HUES48 (cell line): ENCODE results near the gene JAM3.
"Not testable (repeated sequence)": the region's sequence is repeated elsewhere in the genome, so short reads cannot be mapped to it uniquely, and the experiment has no call there.

Source experiments
- H3K27ac ChIP-seq: one replicate; pipeline ENCODE4 v1.7.0; 2013; ENCODE audit warnings: low read depth, low read length, inconsistent platforms
- H3K27me3 ChIP-seq: 2 replicates; pipeline ENCODE4 v1.6.1; 2013; ENCODE audit warnings: mild to moderate bottlenecking, low read length; ENCODE audit not compliant: control insufficient read depth, insufficient read depth
- H3K36me3 ChIP-seq: 2 replicates; pipeline ENCODE4 v1.6.1; 2013; ENCODE audit warnings: low read length; ENCODE audit not compliant: control insufficient read depth, insufficient read depth
- H3K4me1 ChIP-seq: 2 replicates; pipeline ENCODE4 v1.6.1; 2013; ENCODE audit warnings: mild to moderate bottlenecking, low read length; ENCODE audit not compliant: control insufficient read depth, insufficient read depth
- H3K4me3 ChIP-seq: 2 replicates; pipeline ENCODE4 v1.5.1; 2013; ENCODE audit warnings: mild to moderate bottlenecking, low read depth, low read length
- H3K9ac ChIP-seq: 2 replicates; pipeline ENCODE4 v1.6.1; 2013; ENCODE audit warnings: mild to moderate bottlenecking, low read depth, low read length, moderate library complexity
- H3K9me3 ChIP-seq: 2 replicates; pipeline ENCODE4 v1.6.1; 2013; ENCODE audit warnings: low read length; ENCODE audit not compliant: control insufficient read depth, insufficient read depth

JAM3 gene

DNA sequence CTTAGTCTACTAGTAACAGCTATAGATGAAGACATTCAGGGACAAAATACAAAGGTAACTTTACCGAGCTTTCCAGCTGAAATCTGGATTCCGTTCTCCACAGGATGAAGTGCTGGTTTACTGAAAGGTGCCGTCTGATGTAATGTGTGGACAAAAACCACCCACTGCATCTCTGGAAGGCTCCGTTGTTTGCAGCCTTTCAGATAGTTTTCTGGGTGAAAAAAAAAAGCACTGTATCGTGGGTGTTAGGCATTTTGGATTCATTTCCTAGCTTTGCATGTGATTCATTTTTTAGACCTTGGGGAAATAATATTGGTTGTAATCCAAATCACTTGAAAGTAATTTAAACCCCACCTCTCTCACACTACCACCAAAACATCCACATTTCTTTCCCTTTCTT lies 10.4 kb downstream of the JAM3 start:
- Histone ChIP-seq H3K9ac (no peak overlapping the region), H3K27ac (no peak overlapping the region), H3K4me1 (peaks cover 11% of the 10 kb centered on the region), H3K4me3 (no peak overlapping the region), H3K27me3 (no peaks in the 10 kb centered on the region), H3K9me3 (peaks cover 8% of the 10 kb centered on the region), H3K36me3 (no peaks in the 10 kb centered on the region)

DNA sequence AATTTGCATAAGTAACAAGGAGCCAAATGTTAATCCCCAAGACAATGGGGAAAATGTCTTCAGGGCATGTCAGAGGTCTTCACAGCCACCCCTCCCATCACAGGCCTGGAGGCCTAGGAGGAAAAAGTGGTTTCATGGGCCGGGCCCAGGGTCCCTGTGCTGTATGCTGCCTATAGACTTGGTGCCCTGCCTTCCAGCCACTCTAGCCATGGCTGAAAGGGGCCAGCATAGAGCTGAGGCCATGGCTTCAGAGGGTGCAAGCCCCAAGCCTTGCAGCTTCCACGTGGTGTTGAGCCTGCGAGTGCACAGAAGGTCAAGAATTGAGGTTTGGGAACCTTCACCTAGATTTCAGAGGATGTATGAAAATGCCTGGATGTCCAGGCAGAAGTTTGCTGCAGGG lies 12.4 kb downstream of the JAM3 start:
- not testable (repeated sequence) for H3K4me3 ChIP-seq, H3K36me3 ChIP-seq, H3K9me3 ChIP-seq, H3K27me3 ChIP-seq, H3K27ac ChIP-seq, H3K9ac ChIP-seq
- H3K4me1 ChIP-seq, result peaks cover 14% of the 10 kb centered on the region

DNA sequence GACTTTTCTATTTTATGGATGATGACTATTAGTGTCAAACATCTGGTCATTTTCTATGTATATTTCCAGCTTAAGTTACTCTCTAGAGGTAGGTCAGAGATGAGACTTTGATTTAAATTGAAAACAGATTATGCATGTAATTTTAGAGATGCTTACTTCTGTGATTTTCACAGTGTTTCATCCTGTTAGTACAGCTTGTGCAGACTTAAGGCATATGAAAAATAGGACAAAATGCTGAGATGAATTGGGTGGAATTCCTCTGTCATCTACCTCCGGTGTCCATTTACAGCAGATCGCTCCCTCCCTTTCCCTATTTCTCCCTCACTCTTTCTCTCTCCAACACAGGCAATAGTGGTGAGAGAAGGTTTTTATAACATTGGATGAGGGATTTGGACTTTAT lies 14.1 kb downstream of the JAM3 start:
- Histone ChIP-seq H3K9ac (no peak overlapping the region), H3K4me1 (peaks cover 14% of the 10 kb centered on the region), H3K27me3 (no peaks in the 10 kb centered on the region), H3K27ac (no peak overlapping the region), H3K9me3 (peaks cover 8% of the 10 kb centered on the region), H3K36me3 (no peaks in the 10 kb centered on the region), H3K4me3 (no peak overlapping the region)

DNA sequence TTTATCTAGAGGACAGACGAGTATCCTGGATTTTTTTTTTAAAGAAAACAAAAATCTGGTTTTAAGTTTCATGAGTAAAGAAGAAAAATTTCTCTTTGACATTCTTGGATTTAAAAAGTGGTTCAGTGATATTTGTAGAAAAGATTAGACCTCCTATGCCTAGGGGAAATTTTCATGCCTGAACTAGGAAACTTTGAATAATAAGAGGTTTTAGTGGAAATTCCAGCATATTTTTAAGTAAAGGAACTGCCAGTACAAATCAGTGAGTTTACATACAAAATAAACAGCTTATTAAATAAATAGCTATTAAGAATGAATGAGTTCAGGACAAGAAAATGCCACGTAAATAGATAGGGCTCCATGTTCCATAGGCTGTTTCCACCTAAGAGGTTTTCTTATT lies 17.5 kb downstream of the JAM3 start:
- Histone ChIP-seq H3K4me3 (no peak overlapping the region), H3K9me3 (peaks cover 5% of the 10 kb centered on the region), H3K4me1 (peaks cover 14% of the 10 kb centered on the region), H3K36me3 (no peaks in the 10 kb centered on the region), H3K9ac (no peak overlapping the region), H3K27ac (no peak overlapping the region), H3K27me3 (no peaks in the 10 kb centered on the region)

DNA sequence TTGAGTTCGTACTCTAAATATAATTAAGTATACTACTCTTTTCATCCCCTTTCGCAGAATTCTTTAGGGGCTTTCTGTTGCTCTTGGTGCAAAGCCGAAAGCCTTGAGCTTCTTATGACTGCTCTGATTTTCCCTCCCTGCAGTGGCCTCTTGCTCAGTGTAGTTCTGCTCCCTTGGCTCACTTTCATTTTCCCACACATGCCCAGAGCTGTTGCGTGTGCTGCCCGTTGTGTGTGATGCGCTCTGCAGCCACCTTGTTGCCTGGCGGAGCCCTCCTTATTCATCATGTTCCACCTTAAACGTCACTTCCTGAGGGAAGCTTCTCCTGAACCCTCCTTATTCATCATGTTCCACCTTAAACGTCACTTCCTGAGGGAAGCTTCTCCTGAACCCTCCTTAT lies 23.1 kb downstream of the JAM3 start:
- not testable (repeated sequence) for H3K4me3 ChIP-seq, H3K9ac ChIP-seq, H3K36me3 ChIP-seq, H3K9me3 ChIP-seq, H3K4me1 ChIP-seq, H3K27ac ChIP-seq, H3K27me3 ChIP-seq

DNA sequence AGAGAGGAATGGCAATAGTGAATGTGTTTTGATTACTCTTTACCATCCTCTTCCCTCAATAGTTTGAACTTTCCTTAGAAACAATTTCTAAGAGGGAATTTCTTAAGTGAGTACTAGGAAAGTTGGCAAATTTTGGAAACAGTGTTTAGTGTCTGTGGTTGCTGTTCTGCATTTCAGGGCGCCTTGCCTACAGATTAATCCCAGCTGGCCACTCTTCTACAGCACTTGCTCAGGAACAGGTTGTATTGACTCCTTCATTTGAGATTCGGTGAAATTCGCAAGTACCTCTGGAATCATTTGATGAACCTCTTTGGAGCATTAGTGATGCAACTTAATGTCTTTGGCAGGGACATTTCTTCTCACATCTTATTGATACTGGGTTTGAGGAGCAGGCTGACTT lies 28.3 kb downstream of the JAM3 start:
- Histone ChIP-seq H3K4me3 (no peak overlapping the region), H3K36me3 (no peaks in the 10 kb centered on the region), H3K4me1 (peaks cover 10% of the 10 kb centered on the region; the same call in 1 of the 2 replicates), H3K9me3 (0 out of 2 replicates have a peak, but pooled peaks cover 4% of the 10 kb centered on the region), H3K9ac (no peak overlapping the region), H3K27me3 (no peaks in the 10 kb centered on the region), H3K27ac (no peak overlapping the region)

DNA sequence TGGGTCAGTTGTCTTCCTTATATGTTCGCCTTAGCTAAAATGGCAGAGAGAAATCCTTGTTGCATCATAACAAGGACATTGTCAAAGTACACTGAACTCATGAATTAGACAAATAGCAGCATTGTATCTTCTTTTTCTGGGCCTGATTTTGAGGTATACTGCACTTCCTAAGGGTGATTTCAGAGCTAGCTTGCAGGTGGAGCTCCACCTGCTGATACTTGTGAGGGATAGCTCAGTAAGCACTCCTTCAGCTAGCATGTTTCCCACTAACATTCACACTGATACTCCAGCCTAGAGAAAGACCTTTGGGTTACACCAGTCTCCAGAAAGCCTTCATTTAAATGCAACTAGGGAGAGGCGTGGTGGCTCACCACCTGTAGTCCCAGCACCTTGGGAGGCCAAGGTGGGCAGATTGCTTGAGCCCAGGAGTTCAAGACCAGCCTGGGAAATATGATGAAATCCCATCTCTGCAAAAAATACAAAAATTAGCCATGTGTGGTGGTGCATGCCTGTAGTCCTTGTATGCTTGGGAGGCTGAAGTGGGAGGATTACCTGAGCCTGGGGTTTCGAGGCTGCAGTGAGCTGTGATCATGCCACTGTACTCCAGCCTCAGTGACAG lies 29.8 kb downstream of the JAM3 start:
- Histone ChIP-seq H3K4me3 (no peak overlapping the region), H3K9ac (no peak overlapping the region), H3K4me1 (peaks cover 10% of the 10 kb centered on the region; the same call in 1 of the 2 replicates), H3K27me3 (no peaks in the 10 kb centered on the region), H3K36me3 (no peaks in the 10 kb centered on the region), H3K9me3 (0 out of 2 replicates have a peak, but pooled peaks cover 4% of the 10 kb centered on the region), H3K27ac (no peak overlapping the region)

DNA sequence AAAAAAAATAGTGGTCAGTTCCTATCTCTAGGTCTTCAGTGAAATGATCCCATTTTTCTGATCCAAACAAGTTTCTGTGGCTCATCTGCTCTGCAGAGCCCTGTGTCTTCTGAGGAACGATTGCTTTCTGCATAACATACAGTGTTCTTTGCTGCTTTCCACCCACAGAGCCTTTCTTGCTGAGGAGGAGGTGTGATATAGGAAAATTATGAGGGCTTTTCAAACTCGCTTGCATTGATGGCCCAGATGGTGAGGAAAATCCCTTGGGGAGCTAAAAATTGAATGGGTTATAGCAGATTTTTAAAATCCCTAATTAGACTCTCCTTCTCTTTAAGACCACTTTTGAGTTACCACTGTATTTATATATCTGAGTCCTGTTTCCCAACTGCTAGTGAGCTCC lies 31.3 kb downstream of the JAM3 start:
- peaks cover 10% of the 10 kb centered on the region; the same call in 1 of the 2 replicates for H3K4me1 ChIP-seq
- H3K27me3 ChIP-seq, result no peaks in the 10 kb centered on the region
- H3K27ac ChIP-seq, result no peak overlapping the region
- no peaks in the 10 kb centered on the region for H3K36me3 ChIP-seq
- H3K9ac ChIP-seq, result no peak overlapping the region
- H3K9me3 ChIP-seq, result 0 out of 2 replicates have a peak, but pooled peaks cover 4% of the 10 kb centered on the region
- H3K4me3 ChIP-seq, result no peak overlapping the region

DNA sequence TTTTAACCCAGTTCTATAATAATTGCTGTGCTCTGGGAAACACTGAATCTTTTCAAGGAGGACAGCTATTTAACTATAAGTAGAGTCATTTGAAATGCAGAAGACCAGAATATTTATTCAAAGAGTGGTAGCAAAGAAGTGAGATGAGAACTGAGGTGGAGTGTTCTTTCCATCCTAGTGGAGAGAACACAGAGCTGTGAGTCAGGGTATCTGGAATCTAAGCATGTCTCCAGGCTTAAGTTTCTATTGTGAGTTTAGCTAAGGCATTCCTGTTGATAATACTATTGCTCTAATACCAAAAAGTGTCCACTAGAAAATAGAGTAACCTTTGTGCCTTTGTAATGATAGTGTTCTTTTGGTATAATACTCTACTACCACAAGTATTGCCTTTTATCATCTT lies 32.4 kb downstream of the JAM3 start:
- no peaks in the 10 kb centered on the region for H3K27me3 ChIP-seq
- no peak overlapping the region for H3K9ac ChIP-seq

DNA sequence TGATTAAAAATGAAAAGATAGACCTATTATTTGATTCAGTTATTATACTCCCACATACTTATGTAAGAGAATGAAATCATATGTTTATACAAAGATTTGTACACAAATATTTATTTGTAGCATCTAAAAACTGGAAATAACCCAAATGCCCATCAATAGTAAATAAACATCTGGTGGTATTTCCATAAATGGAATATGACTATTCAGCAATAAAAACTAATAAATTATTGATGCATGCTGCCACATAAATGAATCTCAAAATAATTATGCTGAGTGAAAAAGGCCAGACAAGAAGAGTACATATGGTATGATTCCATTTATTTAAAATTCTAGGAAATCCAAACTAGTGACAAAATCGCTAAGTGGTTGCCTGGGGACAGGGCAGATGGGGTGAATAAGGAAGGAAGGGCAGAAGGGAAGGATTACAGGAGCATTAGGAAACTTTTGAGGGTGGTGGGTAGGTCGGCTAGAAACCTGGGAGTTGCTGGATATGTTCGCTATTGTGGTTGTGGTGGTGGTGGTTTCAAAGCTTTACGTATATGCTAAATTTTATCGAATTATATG lies 41.5 kb downstream of the JAM3 start:
- H3K4me1 ChIP-seq, result peaks cover 10% of the 10 kb centered on the region
- H3K9me3 ChIP-seq, result no peaks in the 10 kb centered on the region

More for the DNA sequence above, 32.4 kb downstream of the JAM3 start:
- Histone ChIP-seq H3K9me3 (0 out of 2 replicates have a peak, but pooled peaks cover 4% of the 10 kb centered on the region), H3K4me1 (peaks cover 10% of the 10 kb centered on the region; the same call in 1 of the 2 replicates), H3K4me3 (no peak overlapping the region), H3K36me3 (no peaks in the 10 kb centered on the region), H3K27ac (no peak overlapping the region)

DNA sequence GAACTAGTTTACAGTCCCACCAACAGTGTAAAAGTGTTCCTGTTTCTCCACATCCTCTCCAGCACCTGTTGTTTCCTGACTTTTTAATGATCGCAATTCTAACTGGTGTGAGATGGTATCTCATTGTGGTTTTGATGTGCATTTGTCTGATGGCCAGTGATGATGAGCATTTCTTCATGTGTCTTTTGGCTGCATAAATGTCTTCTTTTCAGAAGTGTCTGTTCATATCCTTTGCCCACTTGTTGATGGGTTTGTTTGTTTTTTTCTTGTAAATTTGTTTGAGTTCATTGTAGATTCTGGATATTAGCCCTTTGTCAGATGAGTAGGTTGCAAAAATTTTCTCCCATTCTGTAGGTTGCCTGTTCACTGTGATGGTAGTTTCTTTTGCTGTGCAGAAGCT lies 44.9 kb downstream of the JAM3 start:
- H3K27ac ChIP-seq, H3K27me3 ChIP-seq: not testable (repeated sequence)

More for the DNA sequence above, 41.5 kb downstream of the JAM3 start:
- Histone ChIP-seq H3K27ac (no peak overlapping the region), H3K4me3 (no peak overlapping the region), H3K36me3 (no peaks in the 10 kb centered on the region), H3K27me3 (no peaks in the 10 kb centered on the region), H3K9ac (no peak overlapping the region)

More for the DNA sequence above, 44.9 kb downstream of the JAM3 start:
- peaks cover 20% of the 10 kb centered on the region for H3K4me1 ChIP-seq
- not testable (repeated sequence) for H3K9me3 ChIP-seq, H3K36me3 ChIP-seq, H3K4me3 ChIP-seq, H3K9ac ChIP-seq
